Breast epithelium (tissue), 3 donors: ENCODE measurements around the gene PYROXD2.

Source experiments
- POLR2A ChIP-seq: fragments of 450-650 bp; IDR thresholded peaks from one replicate; pipeline ENCODE4 v1.6.1; 2016; ENCODE audit warnings: antibody characterized with exemption, mild to moderate bottlenecking, moderate library complexity
- POLR2AphosphoS5 ChIP-seq, 3 donors: sonication (generic); formaldehyde crosslinking; IDR thresholded peaks; one replicate each; pipeline ENCODE4 v1.6.1; 2017; ENCODE audit warnings: antibody characterized with exemption in 3 of 3
- TF ChIP-seq, protein P1 (sequence below), 3 donors: fragments of 450-650 bp; IDR thresholded peaks; one replicate each; pipeline ENCODE4 v1.5.1; 2016 to 2017; ENCODE audit warnings: antibody characterized with exemption in 3 of 3, mild to moderate bottlenecking in 3 of 3, moderate library complexity in 3 of 3

DNA sequence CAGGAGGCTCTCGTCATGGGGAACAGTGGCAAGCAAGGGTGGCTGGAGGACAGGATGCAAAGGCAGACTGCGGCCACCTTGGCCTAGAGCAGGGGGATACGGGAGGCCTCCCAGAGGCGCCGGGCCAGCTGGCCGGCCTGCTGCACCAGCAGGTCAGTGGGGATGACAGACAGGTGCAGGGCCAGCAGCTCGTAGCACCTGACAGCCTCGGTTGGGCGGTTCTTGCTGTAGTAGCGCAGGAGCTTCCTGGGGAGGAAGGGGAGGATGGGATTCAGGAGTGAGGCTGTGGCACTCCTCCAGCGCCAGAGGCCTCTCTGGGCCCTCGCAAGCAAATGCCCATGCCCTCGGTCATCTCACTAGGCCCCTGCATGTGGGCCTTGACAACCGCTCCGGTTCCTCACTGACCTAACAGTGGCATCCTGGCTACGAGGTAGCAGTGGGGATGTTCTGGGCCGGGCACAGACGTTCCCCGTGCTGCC lies 2.5 kb upstream of the PYROXD2 start:
- TF ChIP-seq POLR2A (no peak), POLR2AphosphoS5 (IDR thresholded peaks at IDR 0.05) (no peak)
- TF ChIP-seq, protein P1, sequence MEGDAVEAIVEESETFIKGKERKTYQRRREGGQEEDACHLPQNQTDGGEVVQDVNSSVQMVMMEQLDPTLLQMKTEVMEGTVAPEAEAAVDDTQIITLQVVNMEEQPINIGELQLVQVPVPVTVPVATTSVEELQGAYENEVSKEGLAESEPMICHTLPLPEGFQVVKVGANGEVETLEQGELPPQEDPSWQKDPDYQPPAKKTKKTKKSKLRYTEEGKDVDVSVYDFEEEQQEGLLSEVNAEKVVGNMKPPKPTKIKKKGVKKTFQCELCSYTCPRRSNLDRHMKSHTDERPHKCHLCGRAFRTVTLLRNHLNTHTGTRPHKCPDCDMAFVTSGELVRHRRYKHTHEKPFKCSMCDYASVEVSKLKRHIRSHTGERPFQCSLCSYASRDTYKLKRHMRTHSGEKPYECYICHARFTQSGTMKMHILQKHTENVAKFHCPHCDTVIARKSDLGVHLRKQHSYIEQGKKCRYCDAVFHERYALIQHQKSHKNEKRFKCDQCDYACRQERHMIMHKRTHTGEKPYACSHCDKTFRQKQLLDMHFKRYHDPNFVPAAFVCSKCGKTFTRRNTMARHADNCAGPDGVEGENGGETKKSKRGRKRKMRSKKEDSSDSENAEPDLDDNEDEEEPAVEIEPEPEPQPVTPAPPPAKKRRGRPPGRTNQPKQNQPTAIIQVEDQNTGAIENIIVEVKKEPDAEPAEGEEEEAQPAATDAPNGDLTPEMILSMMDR (IDR thresholded peaks at IDR 0.05): no peak
